WTC11 (cell line): ENCODE data around the gene SSC5D. TPM values are rescaled to one million over a fixed set of nuclear protein-coding genes. Genes with fewer than 3 reads are reported as not detected.
A peak's percentile ranks its signal among the peaks of the same experiment; 100 is the strongest.

Source experiments
- ATF1 ChIP-seq: sonication (generic); formaldehyde crosslinking; IDR thresholded peaks from 2 replicates; pipeline ENCODE4 v1.8.1; 2023; ENCODE audit warnings: mild to moderate bottlenecking, moderate library complexity, missing genetic modification reagents
- CREB1 ChIP-seq: sonication (generic); formaldehyde crosslinking; IDR thresholded peaks from 2 replicates; pipeline ENCODE4 v1.8.0; 2023; ENCODE audit warnings: mild to moderate bottlenecking, missing genetic modification reagents
- ESRRA ChIP-seq: sonication (generic); formaldehyde crosslinking; IDR thresholded peaks from 2 replicates; pipeline ENCODE4 v1.8.1; 2022; ENCODE audit warnings: mild to moderate bottlenecking, missing genetic modification reagents, borderline replicate concordance
- FOXP4 ChIP-seq: sonication (generic); formaldehyde crosslinking; IDR thresholded peaks from 2 replicates; pipeline ENCODE4 v1.8.0; 2022; ENCODE audit warnings: mild to moderate bottlenecking, missing genetic modification reagents
- HMGXB4 ChIP-seq: sonication (generic); formaldehyde crosslinking; IDR thresholded peaks from 2 replicates; pipeline ENCODE4 v1.8.1; 2023; ENCODE audit warnings: mild to moderate bottlenecking, moderate library complexity, missing genetic modification reagents
- KAT7 ChIP-seq: sonication (generic); formaldehyde crosslinking; IDR thresholded peaks from 2 replicates; pipeline ENCODE4 v1.8.1; 2023; ENCODE audit warnings: missing genetic modification reagents, mild to moderate bottlenecking, borderline replicate concordance
- MYBL2 ChIP-seq: sonication (generic); formaldehyde crosslinking; IDR thresholded peaks from 2 replicates; pipeline ENCODE4 v1.8.1; 2023; ENCODE audit warnings: mild to moderate bottlenecking, moderate library complexity, missing genetic modification reagents
- NR3C1 ChIP-seq: sonication (generic); formaldehyde crosslinking; conservative IDR thresholded peaks from 2 replicates; pipeline ENCODE4 v1.8.1; 2023; ENCODE audit warnings: low read depth, mild to moderate bottlenecking, missing genetic modification reagents
- USF2 ChIP-seq: sonication (generic); formaldehyde crosslinking; IDR thresholded peaks from 2 replicates; pipeline ENCODE4 v1.8.1; 2023; ENCODE audit warnings: mild to moderate bottlenecking, missing genetic modification reagents, moderate library complexity
- ZBTB21 ChIP-seq: sonication (generic); formaldehyde crosslinking; IDR thresholded peaks from 2 replicates; pipeline ENCODE4 v1.8.1; 2023; ENCODE audit warnings: mild to moderate bottlenecking, missing genetic modification reagents, borderline replicate concordance
- ZNF219 ChIP-seq: sonication (generic); formaldehyde crosslinking; IDR thresholded peaks from 2 replicates; pipeline ENCODE4 v1.8.0; 2023; ENCODE audit warnings: missing genetic modification reagents, mild to moderate bottlenecking, borderline replicate concordance
- ZNF317 ChIP-seq: sonication (generic); formaldehyde crosslinking; IDR thresholded peaks from 2 replicates; pipeline ENCODE4 v1.8.1; 2023; ENCODE audit warnings: low read depth, mild to moderate bottlenecking, moderate library complexity, missing genetic modification reagents, borderline replicate concordance
- ZNF423 ChIP-seq: fragments of 250-450 bp; sonication (Bioruptor Pico); IDR thresholded peaks from 2 replicates; pipeline ENCODE4 v2.1.2; 2022; ENCODE audit warnings: mild to moderate bottlenecking, moderate library complexity
- ZNF671 ChIP-seq: fragments of 250-450 bp; sonication (Bioruptor Pico); IDR thresholded peaks from 2 replicates; pipeline ENCODE4 v1.8.0; 2021; ENCODE audit warnings: mild to moderate bottlenecking
- total RNA-seq: library from RNA; stranded (reverse); gene quantifications from 3 replicates; pipeline ENCODE4 v1.2.3, GENCODE V29; 2021
- TF ChIP-seq, protein P1 (sequence below): sonication (generic); formaldehyde crosslinking; IDR thresholded peaks from 2 replicates; pipeline ENCODE4 v1.8.0; 2023; ENCODE audit warnings: mild to moderate bottlenecking, missing genetic modification reagents
- TF ChIP-seq, protein P2 (sequence below): sonication (generic); formaldehyde crosslinking; IDR thresholded peaks from 2 replicates; pipeline ENCODE4 v1.8.1; 2022; ENCODE audit warnings: missing genetic modification reagents, borderline replicate concordance

The SSC5D gene
- total RNA-seq, 1 experiment from 2014 or later, result 2.9 TPM

DNA sequence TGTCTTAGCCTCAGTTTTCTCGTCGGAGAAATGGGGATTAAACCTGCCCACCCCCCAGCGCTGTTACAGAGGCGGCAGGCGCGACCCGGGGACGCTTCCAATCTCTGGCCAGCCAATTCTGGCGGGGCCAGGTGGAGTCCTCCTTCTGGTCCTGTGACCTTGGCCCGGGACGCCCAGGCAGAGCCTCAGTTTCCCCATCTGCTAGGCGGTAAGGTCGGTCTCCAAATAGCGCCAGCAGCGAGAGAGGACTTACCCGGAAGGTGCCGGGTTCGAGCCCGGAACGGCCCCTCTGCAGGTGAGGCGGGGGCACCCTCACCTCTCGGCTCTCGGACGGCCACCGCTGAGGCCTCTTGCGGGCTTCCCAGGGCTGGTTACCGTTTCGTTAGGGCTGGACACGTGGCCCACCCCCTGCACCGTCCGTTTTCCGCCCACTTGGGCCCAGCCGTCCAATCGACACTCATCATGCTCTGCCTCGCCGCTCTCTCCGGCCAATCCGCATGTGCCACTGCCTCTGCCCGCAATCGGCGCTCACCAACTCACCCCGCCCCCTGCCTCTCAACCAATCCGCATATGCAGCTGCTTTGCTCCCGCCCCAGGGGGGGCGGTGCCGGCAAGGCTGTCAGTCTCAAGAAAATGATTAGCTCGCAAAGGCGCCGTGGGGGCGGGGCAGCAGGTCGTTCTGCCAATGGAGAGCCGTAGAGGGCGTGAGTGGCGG, 26.8 kb upstream of the SSC5D start, which contains the start of gene ISOC2 (continued):
- TF ChIP-seq, protein P1, sequence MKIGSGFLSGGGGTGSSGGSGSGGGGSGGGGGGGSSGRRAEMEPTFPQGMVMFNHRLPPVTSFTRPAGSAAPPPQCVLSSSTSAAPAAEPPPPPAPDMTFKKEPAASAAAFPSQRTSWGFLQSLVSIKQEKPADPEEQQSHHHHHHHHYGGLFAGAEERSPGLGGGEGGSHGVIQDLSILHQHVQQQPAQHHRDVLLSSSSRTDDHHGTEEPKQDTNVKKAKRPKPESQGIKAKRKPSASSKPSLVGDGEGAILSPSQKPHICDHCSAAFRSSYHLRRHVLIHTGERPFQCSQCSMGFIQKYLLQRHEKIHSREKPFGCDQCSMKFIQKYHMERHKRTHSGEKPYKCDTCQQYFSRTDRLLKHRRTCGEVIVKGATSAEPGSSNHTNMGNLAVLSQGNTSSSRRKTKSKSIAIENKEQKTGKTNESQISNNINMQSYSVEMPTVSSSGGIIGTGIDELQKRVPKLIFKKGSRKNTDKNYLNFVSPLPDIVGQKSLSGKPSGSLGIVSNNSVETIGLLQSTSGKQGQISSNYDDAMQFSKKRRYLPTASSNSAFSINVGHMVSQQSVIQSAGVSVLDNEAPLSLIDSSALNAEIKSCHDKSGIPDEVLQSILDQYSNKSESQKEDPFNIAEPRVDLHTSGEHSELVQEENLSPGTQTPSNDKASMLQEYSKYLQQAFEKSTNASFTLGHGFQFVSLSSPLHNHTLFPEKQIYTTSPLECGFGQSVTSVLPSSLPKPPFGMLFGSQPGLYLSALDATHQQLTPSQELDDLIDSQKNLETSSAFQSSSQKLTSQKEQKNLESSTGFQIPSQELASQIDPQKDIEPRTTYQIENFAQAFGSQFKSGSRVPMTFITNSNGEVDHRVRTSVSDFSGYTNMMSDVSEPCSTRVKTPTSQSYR (CRISPR knock-in tag), result no peak
- TF ChIP-seq NR3C1 (CRISPR knock-in tag) (no peak), ZNF671 (CRISPR knock-in tag) (no peak), ZNF219 (CRISPR knock-in tag) (0 out of 2 replicates have a peak, but pooled peaks have one; percentile 52), USF2 (CRISPR knock-in tag) (peak; percentile 95), FOXP4 (0 out of 2 replicates have a peak, but pooled peaks have one; percentile 67), ZBTB21 (CRISPR knock-in tag) (no peak), MYBL2 (CRISPR knock-in tag) (peak; percentile 87), HMGXB4 (CRISPR knock-in tag) (no peak), ATF1 (CRISPR knock-in tag) (no peak), CREB1 (no peak), ESRRA (CRISPR knock-in tag) (peak; percentile 100), ZNF423 (CRISPR knock-in tag) (peak; percentile 32; the same call in 1 of the 2 replicates), KAT7 (CRISPR knock-in tag) (no peak), ZNF317 (CRISPR knock-in tag) (no peak)
- TF ChIP-seq, protein P2, sequence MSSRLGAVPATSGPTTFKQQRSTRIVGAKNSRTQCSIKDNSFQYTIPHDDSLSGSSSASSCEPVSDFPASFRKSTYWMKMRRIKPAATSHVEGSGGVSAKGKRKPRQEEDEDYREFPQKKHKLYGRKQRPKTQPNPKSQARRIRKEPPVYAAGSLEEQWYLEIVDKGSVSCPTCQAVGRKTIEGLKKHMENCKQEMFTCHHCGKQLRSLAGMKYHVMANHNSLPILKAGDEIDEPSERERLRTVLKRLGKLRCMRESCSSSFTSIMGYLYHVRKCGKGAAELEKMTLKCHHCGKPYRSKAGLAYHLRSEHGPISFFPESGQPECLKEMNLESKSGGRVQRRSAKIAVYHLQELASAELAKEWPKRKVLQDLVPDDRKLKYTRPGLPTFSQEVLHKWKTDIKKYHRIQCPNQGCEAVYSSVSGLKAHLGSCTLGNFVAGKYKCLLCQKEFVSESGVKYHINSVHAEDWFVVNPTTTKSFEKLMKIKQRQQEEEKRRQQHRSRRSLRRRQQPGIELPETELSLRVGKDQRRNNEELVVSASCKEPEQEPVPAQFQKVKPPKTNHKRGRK (CRISPR knock-in tag), result no peak
